Measurements from ENCODE around the gene CDCA7.
"Not testable (repeated sequence)": the region's sequence is repeated elsewhere in the genome, so short reads cannot be mapped to it uniquely, and the experiment has no call there.

CDCA7 gene

GRCh38 chr2:173354582-173355131 is at the start of gene CDCA7:
Gene CDCA7, plus strand, starts transcription at chr2:173354872. Its CDS starts 92 bp downstream, at chr2:173354964.
- peak; percentile 69 for DNase-seq

- DNase-seq = no peak
These were observed 49.4 kb upstream of the CDCA7 start for GRCh38 chr2:173305303-173305702.

GRCh38 chr2:173307293-173307692 is 47.4 kb upstream of the CDCA7 start:
- no peak for DNase-seq

- DNase-seq = not testable (repeated sequence)
These were observed 45.3 kb upstream of the CDCA7 start for GRCh38 chr2:173309370-173309769.

GRCh38 chr2:173311844-173312606 is 42.6 kb upstream of the CDCA7 start:
- no peak for DNase-seq

- DNase-seq = no peak
These were observed 31.3 kb upstream of the CDCA7 start for GRCh38 chr2:173323371-173323770.

GRCh38 chr2:173326806-173327205 is 27.9 kb upstream of the CDCA7 start:
- no peak for DNase-seq

- no peak for DNase-seq
These were observed 27.3 kb upstream of the CDCA7 start for GRCh38 chr2:173327421-173327820.

GRCh38 chr2:173333003-173333402 is 21.7 kb upstream of the CDCA7 start:
- not testable (repeated sequence) for DNase-seq

- no peak for DNase-seq
These were observed 14.9 kb upstream of the CDCA7 start for GRCh38 chr2:173339807-173340206.

GRCh38 chr2:173343921-173344320 is 10.8 kb upstream of the CDCA7 start:
- DNase-seq = no peak

GRCh38 chr2:173346035-173346434 is 8.6 kb upstream of the CDCA7 start:
- no peak for DNase-seq

- no peak for DNase-seq
These were observed 7.1 kb upstream of the CDCA7 start for GRCh38 chr2:173347305-173348168.

- no peak for DNase-seq
These were observed 5.4 kb upstream of the CDCA7 start for GRCh38 chr2:173349287-173349686.

- DNase-seq = no peak
These were observed 4.3 kb upstream of the CDCA7 start for GRCh38 chr2:173350383-173350782.

GRCh38 chr2:173351879-173352278 is 2.8 kb upstream of the CDCA7 start:
- DNase-seq = no peak

- DNase-seq = no peak
These were observed 1.1 kb upstream of the CDCA7 start for GRCh38 chr2:173353556-173353955.

- DNase-seq = no peak
These were observed 545 bp upstream of the CDCA7 start for GRCh38 chr2:173354073-173354581.

GRCh38 chr2:173355132-173355865 is 627 bp downstream of the CDCA7 start:
- DNase-seq = peak; percentile 11

- no peak for DNase-seq
These were observed 1.3 kb downstream of the CDCA7 start for GRCh38 chr2:173355866-173356508.

- DNase-seq = no peak
These were observed 2.7 kb downstream of the CDCA7 start for GRCh38 chr2:173357346-173357745.

- DNase-seq = no peak
These were observed 3.9 kb downstream of the CDCA7 start for GRCh38 chr2:173358616-173359015.

Data from NCI-H446 treated with DMSO at 0.1 percent for 48 hours (cell line).